ENCODE measurements around the gene SLC29A2. TPM values are rescaled to one million over a fixed set of nuclear protein-coding genes. Genes with fewer than 3 reads are reported as not detected.

SLC29A2 gene
- total RNA-seq, 4 donors from 2014 or later: 1.8 to 2.7 (median 2.4) TPM

DNA sequence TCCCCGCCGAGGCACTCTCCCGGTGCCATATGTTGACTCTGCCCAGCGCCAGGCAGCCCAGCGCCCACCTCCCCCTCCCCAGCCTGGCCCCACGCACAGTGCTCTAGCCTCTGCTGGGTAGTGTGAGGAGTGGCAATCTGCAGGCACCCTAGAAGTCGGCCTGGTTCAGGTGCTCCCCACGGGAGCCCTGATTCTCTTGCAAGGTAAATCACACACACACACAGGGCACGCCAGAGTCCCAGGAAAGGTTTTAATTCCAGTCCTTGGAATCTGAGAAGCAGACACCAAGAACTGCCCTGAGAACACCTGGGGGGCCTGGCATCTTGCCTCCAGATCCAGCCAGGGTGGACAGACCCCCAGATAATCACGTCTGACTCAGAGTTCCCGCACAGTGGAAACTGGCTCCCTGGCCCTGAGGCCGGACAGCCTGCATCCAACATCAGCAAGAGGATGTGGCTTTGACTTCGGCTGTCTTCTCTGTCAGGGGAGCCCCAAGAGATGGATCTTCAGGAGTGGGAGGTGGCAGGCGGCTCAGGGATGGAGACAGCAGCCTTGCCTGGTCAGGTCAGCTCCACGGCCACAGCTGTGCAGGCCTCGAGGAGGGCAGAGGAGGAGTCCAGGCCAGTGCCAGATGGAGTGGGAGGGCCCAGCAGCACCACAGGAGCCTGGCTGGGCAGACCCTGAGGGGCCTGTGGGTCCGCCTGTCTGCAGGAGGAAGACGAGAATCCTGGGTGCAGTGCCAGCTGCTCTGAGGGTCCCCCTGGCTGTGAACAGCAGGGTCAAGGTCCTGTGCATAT, 34.3 kb downstream of the SLC29A2 start:
- DNase-seq (ENCODE audit: low spot score in 2 of 2): peak in 1 of 2 donors; percentile 84
- no peak overlapping the region for H3K4me3 ChIP-seq (ENCODE audit: low read depth, poor library complexity, severe bottlenecking)
- 41 to 43% methylated on average over 13 to 15 of the region's 18 CpGs for whole genome bisulfite sequencing, 2 donors
- TF ChIP-seq POLR2A (IDR thresholded peaks at IDR 0.05): no peak
- intact Hi-C loops (cut with DNase I; ENCODE audit: low total_unique reads): no loop called here

DNA sequence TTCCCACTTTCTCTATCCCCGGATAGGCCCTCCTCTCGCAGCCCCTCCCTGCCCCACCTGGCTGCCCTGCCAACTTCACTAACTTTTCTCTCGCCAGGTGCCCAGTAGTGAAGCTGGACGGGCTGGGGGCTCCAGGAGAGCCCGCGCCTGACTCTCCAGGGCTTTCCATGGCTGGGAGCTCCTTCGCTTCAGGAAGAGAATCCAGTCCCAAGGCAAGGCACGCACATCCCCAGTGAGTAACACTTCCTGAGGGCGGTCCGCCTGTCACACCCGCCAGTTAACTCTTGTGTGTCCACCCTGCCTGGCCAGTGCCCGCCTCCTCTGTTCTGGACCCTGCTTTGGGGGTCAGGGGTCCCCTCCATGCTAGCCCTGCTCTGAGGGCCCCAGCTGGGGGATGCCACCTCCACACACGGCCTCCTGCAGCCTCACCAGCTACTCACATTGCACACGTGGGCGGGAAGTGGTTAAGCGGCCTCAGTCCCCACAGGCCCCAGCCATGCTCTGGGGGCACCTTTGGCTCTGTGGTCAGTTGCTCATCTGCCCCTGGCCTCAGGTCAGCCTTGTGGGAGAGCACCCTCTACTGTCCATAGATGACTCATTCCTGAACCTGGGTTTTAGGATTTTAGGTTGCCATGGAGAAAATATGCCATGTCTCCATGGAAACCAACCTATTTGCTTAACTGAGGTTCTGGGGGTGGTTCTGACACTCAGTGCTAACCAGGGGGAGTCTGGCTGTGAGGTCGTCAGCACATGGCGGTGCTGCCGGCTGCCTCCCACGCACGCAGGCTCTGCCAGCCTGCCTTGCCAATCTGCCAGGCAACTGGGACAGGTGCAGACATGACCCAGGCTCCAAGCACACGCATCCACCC, 35.1 kb downstream of the SLC29A2 start, which contains the start of gene RIN1:
RIN1 (minus strand) TSS at position 201 of the 869 bp plus-strand sequence; CDS start at position 169, 32 bp downstream.
- peak; percentile 66 to 91 for DNase-seq (ENCODE audit: low spot score in 2 of 2)
- H3K4me3 ChIP-seq (ENCODE audit: low read depth, poor library complexity, severe bottlenecking): peak within 1 kb of the TSS; percentile 28
- WGBS, 2 donors: 0 to 4% methylated on average over 12 to 17 of the region's 22 CpGs
- TF ChIP-seq, protein P1, sequence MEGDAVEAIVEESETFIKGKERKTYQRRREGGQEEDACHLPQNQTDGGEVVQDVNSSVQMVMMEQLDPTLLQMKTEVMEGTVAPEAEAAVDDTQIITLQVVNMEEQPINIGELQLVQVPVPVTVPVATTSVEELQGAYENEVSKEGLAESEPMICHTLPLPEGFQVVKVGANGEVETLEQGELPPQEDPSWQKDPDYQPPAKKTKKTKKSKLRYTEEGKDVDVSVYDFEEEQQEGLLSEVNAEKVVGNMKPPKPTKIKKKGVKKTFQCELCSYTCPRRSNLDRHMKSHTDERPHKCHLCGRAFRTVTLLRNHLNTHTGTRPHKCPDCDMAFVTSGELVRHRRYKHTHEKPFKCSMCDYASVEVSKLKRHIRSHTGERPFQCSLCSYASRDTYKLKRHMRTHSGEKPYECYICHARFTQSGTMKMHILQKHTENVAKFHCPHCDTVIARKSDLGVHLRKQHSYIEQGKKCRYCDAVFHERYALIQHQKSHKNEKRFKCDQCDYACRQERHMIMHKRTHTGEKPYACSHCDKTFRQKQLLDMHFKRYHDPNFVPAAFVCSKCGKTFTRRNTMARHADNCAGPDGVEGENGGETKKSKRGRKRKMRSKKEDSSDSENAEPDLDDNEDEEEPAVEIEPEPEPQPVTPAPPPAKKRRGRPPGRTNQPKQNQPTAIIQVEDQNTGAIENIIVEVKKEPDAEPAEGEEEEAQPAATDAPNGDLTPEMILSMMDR (IDR thresholded peaks at IDR 0.05): no peak
- no peak for TF ChIP-seq POLR2A (IDR thresholded peaks at IDR 0.05)
- intact Hi-C loops (cut with DNase I; ENCODE audit: low total_unique reads): no loop called here

DNA sequence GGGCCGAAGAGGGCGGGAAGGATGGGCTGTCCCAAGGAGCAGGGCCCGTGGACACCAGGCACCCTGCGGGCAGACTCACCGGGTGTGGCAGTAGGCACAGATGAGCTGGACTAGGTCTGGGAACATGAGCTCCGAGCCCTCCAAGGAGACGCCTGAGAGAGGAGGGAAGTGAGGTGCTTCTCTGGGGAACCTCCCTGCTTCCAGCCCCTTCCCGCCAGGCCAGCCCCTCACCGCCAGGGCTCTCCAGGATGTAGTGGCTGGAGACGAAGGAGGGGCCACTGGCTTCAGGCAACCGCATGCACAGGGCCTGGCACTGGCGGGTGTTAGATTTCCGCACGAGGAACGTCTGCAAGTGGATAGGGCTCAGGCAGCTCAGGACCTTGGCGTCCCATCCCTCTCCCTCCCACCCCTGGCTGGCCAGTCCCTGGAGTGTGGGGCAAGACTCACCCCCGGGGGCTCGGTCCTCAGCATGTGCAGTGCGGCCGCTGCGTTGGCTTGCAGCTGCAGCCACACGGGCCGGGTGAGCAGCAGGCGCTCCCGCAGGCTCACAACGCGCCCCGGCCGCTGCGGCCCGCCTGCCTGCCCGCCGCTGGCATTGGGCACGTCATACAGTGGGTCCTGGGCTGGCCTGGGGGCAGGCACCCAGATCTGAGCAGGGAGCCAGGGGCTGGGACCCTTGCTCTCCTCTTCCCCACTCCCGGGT, 35.9 kb downstream of the SLC29A2 start:
- intact Hi-C loops (cut with DNase I; ENCODE audit: low total_unique reads): no loop called here
- no peak for TF ChIP-seq POLR2A (IDR thresholded peaks at IDR 0.05)
- TF ChIP-seq, protein P1 (IDR thresholded peaks at IDR 0.05): no peak
- 3 to 12% methylated on average over 13 to 35 of the region's 35 CpGs for WGBS, 2 donors
- peak overlapping the region; percentile 28 for H3K4me3 ChIP-seq (ENCODE audit: low read depth, poor library complexity, severe bottlenecking)
- DNase-seq (ENCODE audit: low spot score in 2 of 2): peak in 1 of 2 donors; percentile 86

DNA sequence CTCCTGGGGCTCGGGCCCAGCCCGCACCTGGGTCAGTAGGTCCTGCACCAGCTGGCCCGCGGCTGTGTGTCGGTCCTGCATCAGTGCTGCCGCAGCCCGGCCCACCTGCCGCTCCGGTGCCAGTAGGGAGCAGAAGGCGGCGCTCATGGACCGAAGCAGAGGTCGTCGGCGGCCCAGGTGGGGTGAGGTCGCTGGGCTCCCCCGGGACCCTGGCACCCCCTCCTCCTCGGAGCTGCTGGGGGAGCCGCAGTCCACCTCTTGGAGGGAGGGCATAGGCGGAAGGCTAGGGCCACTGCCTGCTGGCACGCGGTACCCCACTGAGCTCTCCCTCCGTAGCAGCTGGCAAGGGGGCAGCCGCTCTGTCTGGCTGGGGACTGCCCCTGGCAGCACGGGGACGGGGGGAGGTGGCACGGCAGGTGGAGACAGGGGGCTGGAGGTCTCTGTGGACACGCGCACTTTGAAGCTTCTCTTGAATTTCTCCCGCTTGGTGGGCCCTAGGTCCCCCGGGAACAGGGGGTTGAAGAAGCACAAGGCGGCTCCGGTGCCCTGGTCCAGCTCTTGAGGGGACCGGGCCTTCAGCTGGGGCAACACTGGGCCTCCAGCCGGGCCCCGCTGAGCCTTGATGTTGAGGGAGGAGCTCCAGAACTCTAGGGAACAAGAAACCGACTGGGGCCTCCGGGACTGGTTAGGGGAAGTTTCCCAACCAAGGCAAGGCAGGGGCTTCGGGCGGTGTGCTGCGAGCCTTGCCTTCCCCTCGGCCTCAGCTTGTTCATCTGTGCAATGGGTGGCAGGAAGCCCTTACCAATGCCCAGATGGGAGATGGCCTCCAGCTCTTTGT, 36.7 kb downstream of the SLC29A2 start:
- peak in 1 of 2 donors; percentile 84 for DNase-seq (ENCODE audit: low spot score in 2 of 2)
- WGBS, 2 donors: 46 to 62% methylated on average over 26 to 34 of the region's 42 CpGs
- intact Hi-C loops (cut with DNase I; ENCODE audit: low total_unique reads): no loop called here
- no peak overlapping the region for H3K4me3 ChIP-seq (ENCODE audit: low read depth, poor library complexity, severe bottlenecking)
- TF ChIP-seq POLR2A (IDR thresholded peaks at IDR 0.05): no peak
- TF ChIP-seq, protein P1 (IDR thresholded peaks at IDR 0.05): no peak

DNA sequence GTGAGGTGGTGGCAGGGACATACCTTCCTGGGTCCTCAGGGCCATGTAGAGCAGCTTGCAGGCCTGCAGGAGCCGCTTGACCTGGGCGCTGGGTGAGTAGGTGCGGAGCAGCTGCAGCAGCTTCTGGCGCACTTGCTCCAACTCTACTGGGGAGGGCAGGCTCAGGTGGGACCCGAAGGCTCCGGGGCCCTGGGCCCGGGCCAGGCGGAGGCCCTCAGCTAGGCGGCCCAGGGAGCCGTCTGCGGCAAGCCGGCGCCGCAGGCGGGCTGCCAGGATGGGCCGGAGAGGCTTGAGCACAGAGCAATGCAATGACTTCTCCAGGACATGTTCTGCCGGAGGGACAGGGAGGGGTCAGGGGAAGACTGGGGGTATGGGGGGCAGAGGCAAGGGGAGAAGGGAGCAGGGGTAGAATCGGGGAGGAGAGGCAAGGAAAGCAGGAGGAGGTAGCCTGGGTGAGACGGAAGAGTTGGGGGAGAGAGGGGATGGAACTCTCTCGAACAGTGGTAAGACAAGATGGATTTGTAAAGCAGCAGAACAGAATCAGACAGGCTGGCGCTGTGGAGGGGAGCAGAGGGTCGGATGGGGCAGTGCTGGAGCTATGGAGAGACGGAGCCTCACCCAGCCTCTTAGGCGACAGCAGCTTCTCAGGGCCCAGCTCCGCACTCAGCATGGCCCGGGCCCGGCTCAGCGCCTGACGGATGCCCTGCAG, 37.5 kb downstream of the SLC29A2 start:
- no peak for TF ChIP-seq POLR2A (IDR thresholded peaks at IDR 0.05)
- TF ChIP-seq, protein P1 (IDR thresholded peaks at IDR 0.05): no peak
- no peak overlapping the region for H3K4me3 ChIP-seq (ENCODE audit: low read depth, poor library complexity, severe bottlenecking)
- intact Hi-C loops (cut with DNase I; ENCODE audit: low total_unique reads): no loop called here
- DNase-seq (ENCODE audit: low spot score in 2 of 2): no peak
- WGBS, 2 donors: 55 to 72% methylated on average over 25 to 26 of the region's 29 CpGs
